HEK293 (cell line): ENCODE results near the gene TOR4A.

ENCODE experiments used
- BCL11A ChIP-seq: fragments of 450-650 bp; formaldehyde crosslinking; IDR thresholded peaks from 2 replicates; pipeline ENCODE4 v1.5.1; 2016; ENCODE audit warnings: low read depth, missing biosample characterization, missing genetic modification characterization
- BCL11B ChIP-seq: fragments of 450-650 bp; formaldehyde crosslinking; IDR thresholded peaks from 2 replicates; pipeline ENCODE4 v1.5.1; 2016; ENCODE audit warnings: low read depth, missing biosample characterization, missing genetic modification characterization
- CTCF ChIP-seq: fragments of 450-650 bp; formaldehyde crosslinking; IDR thresholded peaks from 2 replicates; pipeline ENCODE4 v1.5.1; 2016; ENCODE audit warnings: missing biosample characterization, missing genetic modification characterization
- OVOL3 ChIP-seq: fragments of 450-650 bp; formaldehyde crosslinking; IDR thresholded peaks from 2 replicates; pipeline ENCODE4 v1.5.1; 2016; ENCODE audit warnings: missing biosample characterization, missing genetic modification characterization
- REST ChIP-seq: fragments of 450-650 bp; formaldehyde crosslinking; IDR thresholded peaks from 2 replicates; pipeline ENCODE4 v1.5.1; 2016; ENCODE audit warnings: missing biosample characterization, missing genetic modification characterization
- SCRT2 ChIP-seq: fragments of 450-650 bp; formaldehyde crosslinking; IDR thresholded peaks from 2 replicates; pipeline ENCODE4 v1.5.1; 2016; ENCODE audit warnings: missing biosample characterization, missing genetic modification characterization
- YY1 ChIP-seq: fragments of 450-650 bp; formaldehyde crosslinking; IDR thresholded peaks from 2 replicates; pipeline ENCODE4 v1.5.1; 2018; ENCODE audit warnings: missing biosample characterization, missing genetic modification characterization
- ZBTB7A ChIP-seq: fragments of 450-650 bp; formaldehyde crosslinking; IDR thresholded peaks from 2 replicates; pipeline ENCODE4 v1.5.1; 2016; ENCODE audit warnings: low read depth, missing biosample characterization, missing genetic modification characterization
- ZNF121 ChIP-seq: fragments of 450-650 bp; formaldehyde crosslinking; IDR thresholded peaks from 2 replicates; pipeline ENCODE4 v1.5.1; 2016; ENCODE audit warnings: missing biosample characterization, missing genetic modification characterization
- ZNF324 ChIP-seq: fragments of 450-650 bp; formaldehyde crosslinking; IDR thresholded peaks from 2 replicates; pipeline ENCODE4 v1.5.1; 2016; ENCODE audit warnings: missing biosample characterization, missing genetic modification characterization
- ZNF426 ChIP-seq: fragments of 450-650 bp; formaldehyde crosslinking; IDR thresholded peaks from 2 replicates; pipeline ENCODE4 v1.5.1; 2017; ENCODE audit warnings: missing biosample characterization, missing genetic modification characterization, mild to moderate bottlenecking, inconsistent platforms, moderate library complexity
- ZNF791 ChIP-seq: fragments of 450-650 bp; formaldehyde crosslinking; IDR thresholded peaks from 2 replicates; pipeline ENCODE4 v1.5.1; 2016; ENCODE audit warnings: missing biosample characterization, missing genetic modification characterization
- ZSCAN5A ChIP-seq: fragments of 450-650 bp; formaldehyde crosslinking; IDR thresholded peaks from 2 replicates; pipeline ENCODE4 v1.5.1; 2016; ENCODE audit warnings: missing biosample characterization, missing genetic modification characterization

GRCh38 chr9:137252555-137253506 lies 24.7 kb upstream of the TOR4A start:
- TF ChIP-seq ZNF791 (tag by site-specific recombination) (no peak), ZSCAN5A (tag by site-specific recombination) (no peak), SCRT2 (tag by site-specific recombination) (no peak), YY1 (no peak), ZBTB7A (tag by site-specific recombination) (no peak), CTCF (tag by site-specific recombination) (no peak), BCL11B (tag by site-specific recombination) (no peak), OVOL3 (tag by site-specific recombination) (no peak), ZNF324 (tag by site-specific recombination) (no peak), BCL11A (tag by site-specific recombination) (no peak; the same call in 1 of the 2 replicates), ZNF121 (tag by site-specific recombination) (no peak), REST (tag by site-specific recombination) (no peak), ZNF426 (no peak)
